Activated naive CD8-positive, alpha-beta T cell treated with anti-CD3 and anti-CD28 coated beads, Interleukin-2, amount 10 ng/mL, durations not matched to agents 7 days and 5 days (primary cell): ENCODE data around the gene ATXN1. TPM values are rescaled to one million over a fixed set of nuclear protein-coding genes. Genes with fewer than 3 reads are reported as not detected.

ENCODE experiments used
- ATAC-seq: fragments of 150-1000 bp; cut with Tn5 transposase; one replicate; pipeline ENCODE4 v1.10.0; 2021; ENCODE audit warnings: low read depth, moderate library complexity
- POLR2A ChIA-PET: fragments of 350-600 bp; sonication (Branson Sonifier 250); formaldehyde crosslinking; loops from one replicate; lab custom pipeline; 2021; ENCODE audit warnings: antibody characterized with exemption; lab: Charles Lee
- DNase-seq: peaks from one replicate; pipeline ENCODE4 v3.0.0; 2021
- H3K27ac Mint-ChIP-seq: one replicate; pipeline ENCODE4 v1.8.0; 2022; ENCODE audit warnings: mild to moderate bottlenecking, mixed read lengths
- H3K27me3 Mint-ChIP-seq: one replicate; pipeline ENCODE4 v1.8.0; 2022; ENCODE audit warnings: mild to moderate bottlenecking, moderate library complexity, mixed read lengths
- H3K36me3 Mint-ChIP-seq: one replicate; pipeline ENCODE4 v1.8.0; 2021; ENCODE audit warnings: mild to moderate bottlenecking, mixed read lengths
- H3K4me1 Mint-ChIP-seq: one replicate; pipeline ENCODE4 v1.8.0; 2021; ENCODE audit warnings: mixed read lengths
- H3K4me3 Mint-ChIP-seq: one replicate; pipeline ENCODE4 v1.8.0; 2022; ENCODE audit warnings: mild to moderate bottlenecking, moderate library complexity, mixed read lengths
- H3K9me3 Mint-ChIP-seq: one replicate; pipeline ENCODE4 v1.8.0; 2021; ENCODE audit warnings: mixed read lengths
- total RNA-seq, 2 experiments: library from RNA; stranded (reverse); gene quantifications; one replicate each; pipeline ENCODE4 v1.2.3, GENCODE V29; 2021

The ATXN1 gene
- total RNA-seq, 2 experiments from 2014 or later = 63.6 to 67.2 TPM

DNA sequence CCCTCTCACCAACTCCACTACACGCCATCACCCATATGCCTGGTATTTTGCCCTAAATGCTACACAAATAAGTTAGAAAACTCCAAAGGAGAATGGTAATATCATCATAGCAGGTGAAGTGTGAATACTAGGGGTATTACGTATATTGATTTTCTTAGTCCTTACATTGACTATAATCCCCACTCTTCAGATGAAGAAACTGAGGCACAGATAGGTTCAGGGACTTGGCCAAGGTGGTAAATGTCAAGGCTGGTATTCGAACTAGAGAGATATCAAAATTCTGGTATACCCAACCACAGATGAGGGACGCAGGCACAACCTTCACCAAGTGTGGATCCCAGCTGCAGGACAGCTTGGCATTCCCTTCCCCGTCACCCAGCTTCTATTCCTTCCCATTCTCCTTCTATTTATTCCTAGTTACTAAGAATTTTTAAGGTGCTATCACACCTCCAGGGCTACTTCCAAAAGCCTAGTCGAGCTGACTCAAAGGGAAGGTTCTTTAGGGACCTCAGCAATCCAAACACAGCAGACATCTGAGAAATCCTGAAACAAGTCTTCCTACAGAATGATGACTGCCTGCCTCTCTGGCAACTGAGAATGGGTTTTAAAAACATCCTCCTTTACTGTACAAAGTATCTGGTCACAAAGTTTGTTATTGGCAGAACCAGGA lies 32.6 kb downstream of the ATXN1 start:
- DNase-seq (no peak), ATAC-seq (no peak)
- H3K4me3 Mint-ChIP-seq = no peak overlapping the region
- peaks cover 51% of the 10 kb centered on the region for H3K4me1 Mint-ChIP-seq
- POLR2A ChIA-PET = interaction anchor here (1.0 to 3.5 kb wide), 3 partner anchors 11 to 33 kb away, joined by 3 to 11 read pairs (median 3); partner anchors contain the start of gene ATXN1
- peaks cover 16% of the 10 kb centered on the region for H3K36me3 Mint-ChIP-seq
- H3K27me3 Mint-ChIP-seq = no peaks in the 10 kb centered on the region
- H3K27ac Mint-ChIP-seq = no peak overlapping the region
- H3K9me3 Mint-ChIP-seq = no peaks in the 10 kb centered on the region

DNA sequence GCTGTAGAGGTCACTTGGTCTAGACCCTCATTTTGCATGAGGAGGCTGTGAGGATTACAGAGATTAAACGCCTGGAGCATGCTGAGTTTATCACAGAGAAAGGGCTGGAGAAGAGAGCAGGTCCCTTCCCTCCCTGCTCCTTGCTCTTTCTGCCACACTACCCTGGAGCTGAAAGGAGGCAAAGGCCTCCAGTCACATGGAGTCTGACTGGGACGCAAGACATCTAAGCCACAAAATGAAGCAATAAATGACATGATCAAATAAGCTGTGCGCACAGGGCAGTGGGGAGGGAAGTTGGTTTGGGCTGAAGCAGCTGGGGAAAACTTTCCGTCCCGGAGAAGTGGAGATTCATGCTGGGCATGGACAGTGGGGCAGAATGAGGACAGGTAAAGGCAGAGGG lies 33.3 kb downstream of the ATXN1 start:
- no peak for DNase-seq
- no peak overlapping the region for H3K27ac Mint-ChIP-seq
- POLR2A ChIA-PET = interaction anchor here (1.2 kb wide), 1 partner anchor 17 kb away, joined by 3 read pairs; no protein-coding TSS in a partner anchor
- peaks cover 16% of the 10 kb centered on the region for H3K36me3 Mint-ChIP-seq
- H3K27me3 Mint-ChIP-seq = no peaks in the 10 kb centered on the region
- H3K9me3 Mint-ChIP-seq = no peaks in the 10 kb centered on the region
- peaks cover 49% of the 10 kb centered on the region for H3K4me1 Mint-ChIP-seq
- H3K4me3 Mint-ChIP-seq = no peak overlapping the region
- no peak for ATAC-seq

DNA sequence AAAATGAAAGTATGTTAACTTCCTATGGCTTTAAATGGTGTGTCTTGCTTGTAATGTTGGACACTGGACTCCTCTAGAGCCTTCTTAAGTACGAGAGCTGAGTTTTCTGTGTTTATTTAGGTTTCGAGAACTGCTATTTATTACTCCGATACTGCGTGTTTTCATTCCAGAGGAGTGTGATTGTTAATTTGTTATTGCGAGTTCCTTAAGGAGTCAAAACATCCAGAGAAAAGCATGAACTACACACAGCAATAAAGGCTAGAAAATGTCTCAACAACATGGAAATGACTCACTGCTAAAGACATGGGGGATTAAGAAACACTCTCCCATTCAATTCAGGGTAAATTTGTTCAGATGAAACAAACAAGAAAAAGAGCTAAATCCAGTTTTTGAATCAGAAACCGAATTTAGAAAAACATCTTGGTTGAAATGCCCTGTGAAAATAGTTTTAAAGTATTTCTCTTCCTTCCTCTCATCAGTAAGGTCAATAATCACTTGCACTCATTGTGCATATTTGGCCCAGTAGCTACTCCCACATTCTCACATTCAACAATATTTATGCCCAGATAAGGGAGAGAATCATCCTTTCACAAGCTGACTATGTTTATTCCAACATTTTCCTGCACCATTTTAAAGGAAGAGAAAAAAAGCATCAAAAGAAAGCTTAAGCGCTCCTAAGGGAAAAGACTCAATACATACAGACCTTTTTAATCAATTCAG lies 36.0 kb downstream of the ATXN1 start:
- no peak for DNase-seq
- no peaks in the 10 kb centered on the region for H3K27me3 Mint-ChIP-seq
- H3K4me1 Mint-ChIP-seq = peaks cover 25% of the 10 kb centered on the region
- ATAC-seq = no peak
- peaks cover 17% of the 10 kb centered on the region for H3K36me3 Mint-ChIP-seq
- POLR2A ChIA-PET = interaction anchor here (1.0 kb wide), 1 partner anchor 37 kb away, joined by 5 read pairs; no protein-coding TSS in a partner anchor
- no peaks in the 10 kb centered on the region for H3K9me3 Mint-ChIP-seq
- no peak overlapping the region for H3K4me3 Mint-ChIP-seq
- H3K27ac Mint-ChIP-seq = no peak overlapping the region

DNA sequence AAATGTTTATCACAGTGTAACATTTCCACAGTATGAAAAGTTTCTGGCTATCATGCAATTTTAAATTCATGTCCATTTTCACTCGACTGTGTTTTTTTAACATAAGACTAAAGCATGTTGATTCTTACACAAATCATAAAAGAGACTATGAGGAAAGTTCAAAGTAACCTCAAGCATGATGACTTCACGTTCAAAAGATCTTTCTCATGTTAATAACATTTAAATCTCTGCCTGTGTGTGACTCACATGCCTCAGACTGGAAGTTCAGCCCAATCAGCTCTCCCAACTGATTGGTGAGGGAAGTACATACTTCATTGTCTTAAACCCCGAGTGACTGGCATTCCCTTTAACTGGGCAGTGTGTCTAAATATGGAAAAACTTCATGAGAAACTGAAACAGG lies 37.4 kb downstream of the ATXN1 start:
- H3K27me3 Mint-ChIP-seq = no peaks in the 10 kb centered on the region
- H3K4me1 Mint-ChIP-seq = peaks cover 23% of the 10 kb centered on the region
- H3K36me3 Mint-ChIP-seq = peaks cover 15% of the 10 kb centered on the region
- no peak overlapping the region for H3K27ac Mint-ChIP-seq
- H3K4me3 Mint-ChIP-seq = no peak overlapping the region
- H3K9me3 Mint-ChIP-seq = no peaks in the 10 kb centered on the region
- POLR2A ChIA-PET = no interaction called here
- ATAC-seq (no peak), DNase-seq (no peak)

DNA sequence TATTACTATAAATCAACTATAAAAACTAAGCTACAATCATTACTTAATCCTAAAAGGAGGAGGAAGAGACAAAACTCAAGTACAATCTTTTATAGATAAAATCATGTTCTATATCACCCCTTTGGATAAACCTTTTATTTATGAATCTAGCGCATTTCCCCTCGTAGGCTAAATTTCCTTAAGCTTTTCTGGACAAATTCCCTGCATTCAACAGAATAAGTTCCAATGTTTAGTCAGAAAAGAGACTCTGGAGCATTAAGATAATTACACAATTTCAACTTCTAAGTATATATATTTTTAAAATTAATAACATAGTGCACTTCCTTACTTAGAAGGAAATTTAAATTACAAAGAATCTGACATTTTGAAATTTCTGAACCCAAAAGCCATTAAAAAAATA lies 37.9 kb downstream of the ATXN1 start:
- ATAC-seq (no peak), DNase-seq (no peak)
- POLR2A ChIA-PET = no interaction called here
- no peak overlapping the region for H3K27ac Mint-ChIP-seq
- peaks cover 15% of the 10 kb centered on the region for H3K36me3 Mint-ChIP-seq
- H3K9me3 Mint-ChIP-seq = no peaks in the 10 kb centered on the region
- peaks cover 21% of the 10 kb centered on the region for H3K4me1 Mint-ChIP-seq
- H3K4me3 Mint-ChIP-seq = no peak overlapping the region
- no peaks in the 10 kb centered on the region for H3K27me3 Mint-ChIP-seq

DNA sequence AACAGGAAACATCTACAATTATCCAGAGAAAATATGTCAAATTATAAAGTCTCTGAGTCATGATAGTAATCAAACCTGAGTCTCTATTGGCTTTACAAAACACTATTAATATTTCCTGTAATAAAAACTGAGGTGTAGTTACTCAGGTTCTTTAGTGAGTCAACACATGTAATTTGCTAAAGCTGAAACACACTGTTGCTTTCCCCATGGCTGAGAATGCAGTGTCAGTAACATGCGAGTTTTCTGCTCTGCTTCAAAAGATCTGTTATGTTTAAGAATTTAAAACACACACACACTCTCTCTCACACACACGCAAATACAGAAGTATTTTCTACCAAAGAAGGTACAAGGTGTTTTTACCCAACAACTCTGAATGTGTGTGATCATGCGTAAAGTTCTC lies 38.6 kb downstream of the ATXN1 start:
- POLR2A ChIA-PET = no interaction called here
- ATAC-seq (no peak), DNase-seq (no peak)
- no peak overlapping the region for H3K27ac Mint-ChIP-seq
- H3K4me1 Mint-ChIP-seq = peaks cover 16% of the 10 kb centered on the region
- H3K36me3 Mint-ChIP-seq = peaks cover 17% of the 10 kb centered on the region
- no peaks in the 10 kb centered on the region for H3K9me3 Mint-ChIP-seq
- H3K27me3 Mint-ChIP-seq = no peaks in the 10 kb centered on the region
- H3K4me3 Mint-ChIP-seq = no peak overlapping the region

DNA sequence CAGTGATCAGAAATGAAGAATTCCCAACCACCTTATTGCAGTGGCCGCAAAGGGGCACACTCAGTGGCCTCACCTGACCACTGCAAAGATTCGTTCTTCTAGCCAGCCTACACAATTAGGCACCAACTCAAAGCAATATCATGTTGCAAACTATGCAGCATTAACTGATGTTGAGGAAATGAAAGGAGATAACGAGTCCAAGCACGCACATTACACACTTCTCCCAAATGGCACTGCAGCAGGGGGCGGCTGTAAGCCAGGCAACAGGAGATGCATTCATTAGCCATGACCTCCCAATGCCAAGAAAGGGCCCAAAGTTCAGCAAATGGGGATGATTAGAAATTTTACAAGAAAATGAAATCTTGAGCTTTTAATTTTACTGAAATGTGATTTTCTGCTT lies 39.3 kb downstream of the ATXN1 start:
- Mint-ChIP-seq H3K4me1 (peaks cover 16% of the 10 kb centered on the region), H3K36me3 (peaks cover 19% of the 10 kb centered on the region), H3K27me3 (no peaks in the 10 kb centered on the region), H3K4me3 (no peak overlapping the region), H3K9me3 (no peaks in the 10 kb centered on the region), H3K27ac (no peak overlapping the region)
- POLR2A ChIA-PET = no interaction called here
- no peak for DNase-seq
- no peak for ATAC-seq

DNA sequence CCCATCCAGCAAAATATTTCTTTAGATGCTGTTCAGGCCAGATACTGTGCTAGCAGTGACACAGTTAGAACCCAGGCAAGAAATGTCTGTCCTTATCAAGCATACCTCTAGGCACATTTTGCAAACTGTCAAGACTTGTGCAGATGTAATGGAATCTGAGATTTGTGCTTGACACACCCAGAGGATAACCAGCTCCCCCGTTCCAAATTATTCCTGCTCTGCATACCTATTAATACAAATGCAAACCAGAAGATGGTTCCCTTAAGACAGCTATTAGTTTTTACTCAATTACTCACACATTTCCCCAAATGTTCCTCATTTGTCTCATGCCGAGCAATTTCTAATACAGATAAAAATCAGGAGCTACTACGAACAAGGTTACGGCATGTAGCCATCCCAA lies 40.4 kb downstream of the ATXN1 start:
- Mint-ChIP-seq H3K27ac (no peak overlapping the region), H3K4me3 (no peak overlapping the region), H3K36me3 (peaks cover 21% of the 10 kb centered on the region), H3K9me3 (no peaks in the 10 kb centered on the region), H3K4me1 (peaks cover 16% of the 10 kb centered on the region), H3K27me3 (no peaks in the 10 kb centered on the region)
- ATAC-seq (no peak), DNase-seq (no peak)
- POLR2A ChIA-PET = no interaction called here

DNA sequence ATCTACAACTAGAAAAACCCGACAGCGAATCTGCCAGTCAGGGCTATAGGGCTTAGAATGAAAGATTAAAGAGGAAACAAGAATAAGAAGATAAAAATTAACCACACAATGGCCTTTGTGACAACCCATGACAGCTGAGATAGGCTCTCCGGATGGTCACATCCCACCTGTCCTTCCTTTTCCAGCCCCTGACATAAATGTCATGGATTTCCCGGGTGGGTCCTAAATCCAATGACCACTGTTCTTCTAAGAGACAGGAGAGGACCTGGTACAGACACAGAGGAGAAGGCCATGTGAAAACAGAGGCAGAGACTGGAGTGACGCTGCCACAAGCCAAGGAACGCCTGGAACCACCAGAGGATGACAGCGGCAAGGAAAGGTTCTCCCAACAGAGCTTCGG lies 41.8 kb downstream of the ATXN1 start:
- Mint-ChIP-seq H3K9me3 (no peaks in the 10 kb centered on the region), H3K27me3 (no peaks in the 10 kb centered on the region), H3K36me3 (peaks cover 21% of the 10 kb centered on the region), H3K27ac (no peak overlapping the region), H3K4me3 (no peak overlapping the region), H3K4me1 (peaks cover 11% of the 10 kb centered on the region)
- DNase-seq (no peak), ATAC-seq (no peak)
- POLR2A ChIA-PET = interaction anchor here (0.5 kb wide), 1 partner anchor 41 kb away, joined by 5 read pairs; no protein-coding TSS in a partner anchor

DNA sequence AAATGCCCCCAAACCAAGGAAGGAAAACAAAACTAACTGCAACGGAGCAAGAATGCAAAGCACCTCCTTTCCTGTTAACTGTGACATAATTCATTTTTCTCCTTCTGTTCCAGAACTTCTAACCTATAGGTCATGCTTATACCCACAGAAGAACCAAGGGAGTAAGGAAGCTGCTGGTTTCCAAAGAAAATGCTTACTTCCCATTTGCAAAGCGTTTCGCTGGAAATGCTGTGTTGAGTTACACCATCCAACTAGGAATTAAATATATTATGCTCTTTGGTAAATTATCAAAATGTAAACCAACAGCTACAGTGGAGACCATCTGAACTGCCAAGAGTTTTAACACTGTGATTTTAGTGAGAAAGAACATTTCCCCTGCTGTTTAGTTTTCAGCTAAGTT lies 42.9 kb downstream of the ATXN1 start:
- DNase-seq = no peak
- no peak overlapping the region for H3K27ac Mint-ChIP-seq
- H3K27me3 Mint-ChIP-seq = no peaks in the 10 kb centered on the region
- ATAC-seq = no peak
- no peak overlapping the region for H3K4me3 Mint-ChIP-seq
- peaks cover 5% of the 10 kb centered on the region for H3K4me1 Mint-ChIP-seq
- H3K9me3 Mint-ChIP-seq = no peaks in the 10 kb centered on the region
- POLR2A ChIA-PET = interaction anchor here (1.4 kb wide), 1 partner anchor 11 kb away, joined by 3 read pairs; no protein-coding TSS in a partner anchor
- peaks cover 18% of the 10 kb centered on the region for H3K36me3 Mint-ChIP-seq

DNA sequence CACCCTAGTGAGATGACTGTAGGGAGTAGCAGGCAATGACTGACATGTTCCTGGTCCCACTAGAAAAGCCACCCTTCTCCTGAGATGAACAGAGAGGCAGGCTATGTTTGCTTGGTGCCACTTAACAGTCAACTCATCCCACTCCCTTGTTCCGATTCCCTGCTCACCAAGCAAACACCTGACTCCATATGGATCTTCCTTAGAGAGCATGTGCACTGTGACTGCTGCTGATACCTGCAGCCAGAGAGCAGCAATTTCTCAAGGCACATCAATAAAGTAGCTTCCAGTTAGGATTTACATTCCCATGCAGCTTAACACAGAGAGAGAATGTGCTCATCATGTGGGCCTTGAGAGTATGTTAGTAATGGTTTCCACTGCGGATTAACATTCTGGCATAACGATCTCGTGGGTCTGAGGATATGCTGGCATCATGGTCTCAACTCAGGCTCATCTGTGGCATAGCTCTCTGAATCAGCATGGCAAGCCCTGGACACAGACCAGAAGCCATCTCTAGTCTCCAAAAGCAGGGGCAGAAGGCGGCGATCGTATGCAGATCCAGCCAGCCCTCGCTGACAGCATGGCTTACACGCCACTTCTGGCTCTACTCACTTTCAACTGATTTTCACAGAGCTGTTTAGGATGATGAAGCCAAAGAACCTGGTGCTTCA lies 43.9 kb downstream of the ATXN1 start:
- Mint-ChIP-seq H3K36me3 (peaks cover 17% of the 10 kb centered on the region), H3K27ac (no peak overlapping the region), H3K4me1 (peaks cover 12% of the 10 kb centered on the region), H3K4me3 (no peak overlapping the region), H3K27me3 (no peaks in the 10 kb centered on the region), H3K9me3 (no peaks in the 10 kb centered on the region)
- DNase-seq = no peak
- no peak for ATAC-seq
- POLR2A ChIA-PET = interaction anchor here (1.4 kb wide), 1 partner anchor 12 kb away, joined by 3 read pairs; no protein-coding TSS in a partner anchor

DNA sequence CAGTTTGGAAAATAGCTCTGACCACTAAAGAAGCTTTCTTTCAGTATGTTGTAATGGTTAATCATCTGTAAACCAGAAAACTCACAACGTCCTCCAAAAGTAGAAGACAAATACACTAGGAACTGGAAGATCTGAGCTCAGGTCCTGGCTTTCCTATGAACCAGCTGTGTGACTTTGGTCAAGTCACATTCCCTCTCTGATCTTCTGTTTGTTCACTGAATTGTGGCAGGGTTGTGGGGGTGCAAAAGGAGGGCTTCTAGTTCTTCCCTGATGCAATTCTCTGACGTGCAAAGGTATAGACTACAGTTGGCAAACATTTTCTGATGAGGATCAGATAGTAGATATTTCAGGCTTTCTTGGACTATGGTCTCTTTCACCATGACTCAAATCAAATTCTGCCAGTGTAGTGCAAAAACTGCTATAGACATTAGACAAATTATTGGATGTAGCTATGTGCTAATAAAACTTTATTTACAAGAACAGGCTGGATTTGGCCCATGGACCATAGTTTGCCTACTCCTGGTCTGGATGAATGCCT lies 44.9 kb downstream of the ATXN1 start:
- ATAC-seq = no peak
- H3K36me3 Mint-ChIP-seq = peaks cover 12% of the 10 kb centered on the region
- H3K27me3 Mint-ChIP-seq = no peaks in the 10 kb centered on the region
- POLR2A ChIA-PET = no interaction called here
- no peak overlapping the region for H3K4me3 Mint-ChIP-seq
- H3K4me1 Mint-ChIP-seq = peaks cover 21% of the 10 kb centered on the region
- H3K27ac Mint-ChIP-seq = no peak overlapping the region
- DNase-seq = no peak
- H3K9me3 Mint-ChIP-seq = no peaks in the 10 kb centered on the region

DNA sequence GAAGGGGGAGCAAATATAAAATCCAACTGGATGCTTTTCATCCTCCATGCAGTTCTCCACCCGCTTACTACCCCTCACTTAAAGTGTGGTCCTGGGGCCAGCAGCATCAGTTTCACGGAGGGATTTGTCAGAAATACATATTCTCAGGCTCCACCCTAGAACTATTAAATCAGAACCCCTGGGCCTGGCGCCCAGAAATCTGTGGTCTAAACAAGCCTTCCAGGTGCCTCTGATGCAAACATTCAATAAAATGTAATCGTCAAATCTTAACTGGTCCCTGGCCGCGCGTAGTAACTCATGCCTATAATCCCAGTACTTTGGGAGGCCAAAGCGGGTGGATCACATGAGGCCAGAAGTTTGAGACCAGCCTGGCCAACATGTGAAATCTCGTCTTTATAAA lies 47.7 kb downstream of the ATXN1 start:
- no peak for DNase-seq
- H3K36me3 Mint-ChIP-seq = peaks cover 9% of the 10 kb centered on the region
- H3K9me3 Mint-ChIP-seq = no peaks in the 10 kb centered on the region
- H3K27ac Mint-ChIP-seq = no peak overlapping the region
- POLR2A ChIA-PET = interaction anchor here (0.7 kb wide), 1 partner anchor 393 kb away, joined by 4 read pairs; no protein-coding TSS in a partner anchor
- H3K4me3 Mint-ChIP-seq = no peak overlapping the region
- H3K4me1 Mint-ChIP-seq = peaks cover 23% of the 10 kb centered on the region
- ATAC-seq = no peak
- H3K27me3 Mint-ChIP-seq = no peaks in the 10 kb centered on the region
